HG02759 (cell line): ENCODE results near the gene ULK2.
"Not testable (repeated sequence)": the region's sequence is repeated elsewhere in the genome, so short reads cannot be mapped to it uniquely, and the experiment has no call there.

Experiments
- ATAC-seq: cut with Tn5 transposase; IDR thresholded peaks from one replicate; pipeline ENCODE4 v1.9.1; 2021; ENCODE audit warnings: mild to moderate bottlenecking, moderate library complexity; ENCODE audit not compliant: unreplicated experiment

Gene ULK2

GRCh38 chr17:19868079-19868395 lies 301 bp upstream of the ULK2 start:
- no peak for ATAC-seq

- peak; percentile 61 for ATAC-seq
Observed at GRCh38 chr17:19867079-19867328, 732 bp downstream of the ULK2 start.

DNA sequence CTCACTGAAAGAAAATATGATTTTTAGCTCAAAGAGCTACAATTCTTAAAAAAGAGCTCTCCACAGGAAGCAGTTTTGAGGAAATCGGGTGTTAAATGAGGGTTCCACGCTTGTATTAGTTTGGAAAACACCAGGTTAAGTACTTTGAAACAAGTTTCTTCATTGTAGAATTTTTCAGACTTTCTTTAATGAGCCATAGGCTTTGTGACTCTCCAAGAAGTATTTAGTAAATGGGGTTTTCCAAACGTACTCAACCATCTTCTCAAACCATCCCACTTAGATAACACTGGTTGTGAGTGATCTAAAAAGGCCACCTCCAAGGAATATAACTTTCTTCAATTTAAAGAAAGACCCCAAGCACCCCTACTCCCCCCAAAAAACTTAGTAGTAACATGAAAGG lies 2.7 kb downstream of the ULK2 start:
- ATAC-seq = no peak

- not testable (repeated sequence) for ATAC-seq
Observed at GRCh38 chr17:19860647-19861177, 7.0 kb downstream of the ULK2 start.

DNA sequence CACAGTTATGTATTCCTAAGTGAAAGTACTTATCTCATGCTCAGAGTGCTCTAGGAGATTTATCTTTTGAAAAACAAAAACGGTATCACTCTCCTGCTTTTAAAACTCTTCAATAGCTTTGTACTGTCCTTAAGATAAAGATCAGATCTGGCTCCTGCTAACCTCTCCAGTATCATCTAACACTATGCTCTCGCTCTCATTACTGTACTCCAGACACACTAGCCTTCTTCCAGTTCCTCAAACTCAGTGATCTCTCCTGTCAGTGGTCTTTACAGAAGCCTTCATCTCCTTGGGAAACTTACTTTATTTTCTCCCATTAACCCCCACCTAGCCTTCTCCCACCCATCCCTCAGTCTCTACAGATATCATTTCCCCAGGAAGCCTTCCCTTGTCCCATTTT lies 10.1 kb downstream of the ULK2 start:
- no peak for ATAC-seq

DNA sequence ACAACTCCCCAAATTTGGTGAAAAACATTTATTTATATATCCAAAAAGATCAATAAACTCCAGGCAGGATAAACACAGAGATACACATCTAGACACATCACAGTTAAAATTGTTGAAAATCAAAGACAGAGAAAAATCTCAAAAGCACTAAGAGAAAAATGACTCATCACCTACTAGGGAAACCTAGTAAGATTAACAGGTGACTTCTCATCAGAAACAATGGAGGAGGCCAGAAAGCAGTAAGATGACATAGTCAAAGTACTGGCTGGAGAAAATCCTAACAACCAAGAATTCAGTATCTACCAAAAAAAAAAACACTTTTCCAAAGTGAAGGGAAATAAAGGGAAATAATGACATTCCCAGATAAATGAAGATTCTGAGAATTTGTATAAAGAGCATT lies 33.8 kb downstream of the ULK2 start:
- no peak for ATAC-seq

DNA sequence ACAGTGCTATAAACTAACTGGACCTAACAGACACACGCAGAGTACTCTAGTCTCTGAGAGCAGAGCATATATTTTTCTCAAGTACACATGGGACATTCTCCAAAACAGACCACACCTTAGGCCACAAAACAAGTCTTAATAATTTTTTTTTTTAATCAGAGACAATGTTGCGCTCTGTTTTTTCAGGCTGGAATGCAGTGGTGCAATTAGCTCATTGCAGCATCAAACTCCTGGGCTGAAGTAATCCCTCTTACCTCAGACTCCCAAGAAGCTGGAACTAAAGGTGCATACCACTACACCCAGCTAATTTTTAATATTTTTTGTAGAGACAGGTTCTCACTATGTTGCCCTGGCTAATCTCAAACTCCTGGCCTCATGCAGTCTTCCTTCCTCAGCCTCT lies 37.7 kb downstream of the ULK2 start:
- ATAC-seq = no peak

DNA sequence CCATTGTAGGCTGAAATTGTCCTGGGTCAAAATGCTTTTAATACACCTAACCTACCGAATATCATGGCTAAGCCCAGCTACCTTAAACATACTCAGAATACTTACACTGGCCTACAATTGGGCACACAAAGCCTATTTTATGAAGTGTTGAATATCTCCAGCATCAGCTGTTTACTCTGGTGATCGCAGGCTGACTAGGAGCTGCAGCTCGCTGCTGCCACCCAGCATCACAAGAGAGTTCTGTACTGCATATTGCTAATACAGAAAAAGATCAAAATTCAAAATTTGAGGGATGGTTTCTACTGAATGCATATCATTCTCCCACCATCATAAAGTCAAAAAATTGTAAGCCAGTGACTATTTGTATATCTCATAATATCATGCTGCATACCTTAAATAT lies 55.3 kb downstream of the ULK2 start:
- ATAC-seq = no peak

GRCh38 chr17:19805006-19805405 lies 62.7 kb downstream of the ULK2 start:
- no peak for ATAC-seq

GRCh38 chr17:19800571-19800970 lies 67.2 kb downstream of the ULK2 start:
- no peak for ATAC-seq

GRCh38 chr17:19799796-19800195 lies 67.9 kb downstream of the ULK2 start:
- no peak for ATAC-seq

DNA sequence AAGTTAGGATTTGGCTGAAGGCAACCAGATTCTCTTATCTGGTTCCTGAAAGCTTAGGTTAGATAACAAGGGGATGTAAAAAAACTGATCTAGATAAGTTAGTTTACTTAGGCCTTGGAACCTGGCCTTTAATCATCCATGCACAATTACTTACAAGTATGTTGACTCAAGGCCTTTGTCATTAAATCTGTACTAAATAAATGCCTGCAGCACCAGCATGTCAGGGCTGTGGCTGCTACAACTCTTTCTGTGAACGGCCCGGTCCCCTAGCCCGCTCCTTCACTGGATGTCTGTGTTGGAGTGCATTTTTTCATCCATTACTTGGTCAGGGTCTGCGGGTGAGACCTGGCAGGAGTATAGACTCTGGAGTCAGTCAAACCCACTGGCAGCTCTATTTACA lies 71.3 kb downstream of the ULK2 start:
- ATAC-seq = no peak

GRCh38 chr17:19791918-19792550 lies 75.7 kb downstream of the ULK2 start:
- no peak for ATAC-seq

DNA sequence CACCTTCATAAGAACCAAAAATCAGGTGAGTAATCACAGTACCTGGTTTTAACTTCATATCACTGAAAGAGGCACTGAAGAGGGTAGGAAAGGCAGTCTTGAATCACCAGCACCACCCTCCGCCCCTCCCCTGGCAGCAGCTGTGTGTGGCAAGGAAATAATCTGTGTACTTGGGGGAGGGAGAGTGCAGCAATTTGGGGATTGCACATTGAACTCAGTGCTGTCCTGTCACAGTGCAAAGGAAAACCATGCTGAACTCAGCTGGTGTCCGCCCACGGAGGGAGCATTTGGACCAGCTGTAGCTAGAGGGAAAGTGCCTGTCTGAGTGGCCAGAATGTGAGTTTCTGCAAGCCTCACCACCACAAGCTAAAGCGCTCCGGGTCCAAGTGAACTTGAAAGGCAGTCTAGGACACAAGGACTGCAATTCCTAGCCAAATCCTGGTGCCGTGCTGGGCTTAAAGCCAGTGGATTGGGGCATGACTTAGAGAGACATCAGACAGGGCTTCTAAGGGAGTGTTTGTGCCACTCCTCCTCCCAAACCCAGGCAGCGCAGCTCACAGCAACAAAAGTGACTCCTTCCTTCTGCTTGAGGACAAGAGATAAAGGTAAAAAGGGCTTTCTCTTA lies 79.9 kb downstream of the ULK2 start:
- ATAC-seq = no peak

GRCh38 chr17:19785854-19786253 lies 81.9 kb downstream of the ULK2 start:
- no peak for ATAC-seq

DNA sequence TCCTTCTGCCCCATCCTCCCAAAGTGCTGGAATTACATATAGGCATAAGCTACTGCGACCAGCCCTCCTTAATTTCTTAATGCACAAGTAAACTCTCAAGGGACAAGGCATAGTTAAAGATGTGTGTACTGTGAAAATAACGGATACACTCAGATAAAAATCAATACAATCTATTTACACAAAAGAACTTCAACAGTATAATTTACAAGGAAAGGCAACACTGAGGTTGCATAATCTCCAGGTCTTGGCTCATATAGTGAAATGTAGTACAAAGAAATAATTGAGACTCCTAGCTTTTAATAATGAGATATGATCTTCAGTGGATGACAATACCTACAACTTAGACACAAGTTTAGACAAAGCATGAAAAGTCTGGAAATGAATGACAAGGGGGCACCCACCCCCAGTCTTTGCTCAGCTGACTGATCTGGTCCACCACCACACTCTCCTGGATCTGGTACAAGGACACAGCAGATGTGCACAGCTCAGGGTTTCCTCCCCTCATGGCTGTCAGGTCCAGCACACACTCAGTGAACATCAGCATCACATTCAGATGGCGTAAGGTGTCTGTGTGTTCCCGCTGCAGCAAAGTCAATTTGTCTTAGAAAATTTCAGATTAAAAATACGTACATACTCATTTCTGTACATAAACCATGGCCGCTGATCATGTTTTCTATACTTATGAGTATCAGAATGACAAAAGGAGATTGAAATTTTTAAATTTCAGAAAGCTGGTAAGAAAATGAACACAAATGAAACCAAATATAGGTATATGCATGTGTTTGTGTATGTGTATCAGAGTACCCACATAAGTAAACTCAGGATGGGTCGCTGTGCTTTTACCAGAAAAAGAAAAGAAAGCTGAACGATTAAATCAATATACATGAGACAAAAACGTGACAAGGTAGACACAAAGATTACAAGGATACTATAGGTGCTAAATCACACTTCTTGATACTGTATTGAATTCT lies 86.0 kb downstream of the ULK2 start:
- no peak for ATAC-seq

DNA sequence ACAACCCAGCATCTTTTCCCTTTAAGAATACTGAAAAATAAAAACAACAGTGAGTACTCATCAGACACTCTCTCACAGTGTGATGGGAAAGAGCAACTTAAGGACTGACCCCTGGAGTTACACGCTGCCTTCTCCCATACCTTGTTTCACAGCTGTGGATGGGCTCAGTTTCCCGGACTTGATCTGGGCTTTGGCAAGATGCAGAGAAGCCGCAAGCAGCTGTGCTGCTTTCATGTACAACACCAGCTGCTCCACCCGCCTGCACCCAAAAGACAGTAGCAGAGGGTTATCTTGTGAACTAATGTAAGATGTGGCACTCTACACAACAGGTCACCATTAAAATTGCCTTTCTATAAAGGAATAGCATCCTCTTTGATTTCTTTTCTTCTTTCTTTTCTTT lies 86.9 kb downstream of the ULK2 start:
- ATAC-seq = no peak

DNA sequence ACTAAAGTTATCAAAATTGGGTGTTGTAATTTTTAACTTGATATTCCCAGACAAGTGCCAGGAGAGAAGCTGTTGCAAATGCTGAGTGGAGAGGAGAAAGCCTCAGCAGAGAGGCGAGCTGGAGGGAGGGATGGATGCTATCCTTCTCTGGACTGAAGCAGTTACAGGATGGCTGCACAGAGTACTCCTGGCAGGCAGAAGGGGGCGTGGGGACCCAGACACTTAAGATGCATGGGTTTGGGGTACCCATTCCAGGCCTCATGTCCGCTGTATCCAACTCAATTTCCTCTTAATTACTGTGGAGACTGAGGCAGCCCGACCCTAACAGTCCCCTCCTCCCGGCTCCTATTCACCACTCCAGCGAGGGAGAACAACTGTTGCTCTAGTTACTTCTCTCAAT lies 94.2 kb downstream of the ULK2 start:
- no peak for ATAC-seq

GRCh38 chr17:19771971-19772630 lies 95.6 kb downstream of the ULK2 start:
- no peak for ATAC-seq

DNA sequence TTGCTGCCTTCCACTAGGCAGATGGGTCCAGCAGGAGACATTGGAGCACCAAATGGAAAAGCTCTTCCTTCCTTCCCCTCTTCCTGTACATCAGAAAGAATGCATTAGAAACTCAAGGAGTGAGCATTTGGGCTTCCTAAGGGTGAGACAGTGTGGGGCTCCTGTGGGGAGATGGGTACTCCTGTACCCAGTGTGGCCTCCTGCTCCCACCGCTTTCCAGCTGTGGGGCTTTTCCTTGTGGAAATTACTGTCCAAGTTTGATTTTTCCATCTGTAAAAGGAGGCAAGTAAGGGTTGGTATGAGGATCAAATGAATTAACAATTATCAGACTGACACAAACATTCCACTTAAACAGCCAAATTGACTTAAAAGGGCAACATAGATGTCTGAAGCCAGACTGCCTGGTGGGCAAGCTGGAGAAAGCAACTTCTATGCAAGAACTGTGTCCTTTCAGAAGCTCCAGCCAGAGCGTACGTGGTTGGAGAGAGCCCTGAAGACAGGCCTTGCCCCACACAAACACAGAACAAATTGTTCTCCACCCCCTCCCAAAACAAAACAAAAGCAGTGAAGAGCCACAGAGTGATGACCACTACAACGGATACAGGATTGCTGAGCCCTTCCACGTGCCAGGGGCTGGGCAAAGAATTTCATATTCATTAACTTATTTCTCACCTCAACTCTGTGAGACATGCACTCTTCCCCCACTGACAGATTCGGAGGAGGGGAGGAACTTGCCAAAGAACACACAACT lies 96.6 kb downstream of the ULK2 start:
- no peak for ATAC-seq
